ENCODE data around the gene ZNF521. TPM values are rescaled to one million over a fixed set of nuclear protein-coding genes. Genes with fewer than 3 reads are reported as not detected.

Gene ZNF521
- total and polyA plus RNA-seq, 10 of the 15 experiments (the other 5 are each of a cell fraction or from before 2014, with no cell fraction given), result 0.02 to 0.05 (median 0.04) TPM; not detected in 6

GRCh38 chr18:25176518-25177042 is 175.4 kb downstream of the ZNF521 start:
- Histone ChIP-seq H3K27ac (ENCODE audit: control insufficient read depth, insufficient read depth) (no peak overlapping the region), H3K9ac (ENCODE audit: control insufficient read depth, insufficient read depth, low read length) (no peak overlapping the region), H3K4me1 (ENCODE audit: control insufficient read depth, insufficient read depth, low read length) (no peaks in the 10 kb centered on the region), H4K20me1 (ENCODE audit: control insufficient read depth, insufficient read depth) (no peaks in the 10 kb centered on the region), H3K27me3 (replicated peaks in 1 of 2; ENCODE audit: control insufficient read depth in 2 of 2, insufficient read depth in 2 of 2, low read length in 1 of 2) (no peaks in the 10 kb centered on the region), H2AFZ (ENCODE audit: control insufficient read depth, low read depth, low read length) (no peak overlapping the region), H3K9me3 (replicated peaks; ENCODE audit: control insufficient read depth, insufficient read depth, low read length) (no peaks in the 10 kb centered on the region), H3K4me3 (no peak overlapping the region), H3K79me2 (ENCODE audit: control insufficient read depth, insufficient read depth, low read length) (no peaks in the 10 kb centered on the region), H3K4me2 (ENCODE audit: control insufficient read depth, insufficient read depth) (no peak overlapping the region), H3K36me3 (ENCODE audit: control insufficient read depth in 2 of 2, insufficient read depth in 2 of 2, low read length in 1 of 2) (no peaks in the 10 kb centered on the region)
- no peak for FAIRE-seq
- RAD21 ChIA-PET (ENCODE audit: unreplicated experiment), result no interaction called here
- no TSS peak for BruUV-seq (replicated peaks)
- no peak for DNase-seq (ENCODE audit: low read depth, low spot score)
- intact Hi-C loops (cut with micrococcal nuclease; ENCODE audit: unreplicated experiment) (no loop called here), in situ Hi-C loops (cut with MboI) (no loop called here)
- CTCF ChIA-PET, result no interaction called here
- POLR2A ChIA-PET, result no interaction called here
- 65% methylated on average over 19 of the region's 19 CpGs for WGBS (ENCODE audit: insufficient coverage, insufficient replicate concordance, low lambda C conversion rate, missing lambda C conversion rate)
- SMC1A ChIA-PET (ENCODE audit: uncharacterized antibody, unreplicated experiment), result no interaction called here
- no peak for ATAC-seq
- no peak for TF ChIP-seq CBX3 (IDR thresholded peaks at IDR 0.05; ENCODE audit: borderline replicate concordance, low read depth)
- no peak for TF ChIP-seq YBX1 (IDR thresholded peaks at IDR 0.05)
- TF ChIP-seq NKRF (conservative IDR thresholded peaks at IDR 0.05), result no peak
- no peak for TF ChIP-seq ZNF687 (IDR thresholded peaks at IDR 0.05)
- TF ChIP-seq BCL3 (IDR thresholded peaks at IDR 0.05; ENCODE audit: borderline replicate concordance, insufficient read depth, low read depth, low read length, poor library complexity, severe bottlenecking), result no peak
- TF ChIP-seq POLR2AphosphoS2 (IDR thresholded peaks at IDR 0.05; ENCODE audit: low read depth, low read length), result no peak
- no peak for TF ChIP-seq EZH2 (IDR thresholded peaks at IDR 0.05; ENCODE audit: borderline replicate concordance, control insufficient read depth, low read depth, low read length)
- TF ChIP-seq PBX3 (IDR thresholded peaks at IDR 0.05; ENCODE audit: insufficient replicate concordance, low read depth, low read length), result no peak
- TF ChIP-seq GATAD2B (conservative IDR thresholded peaks at IDR 0.05; ENCODE audit: low read depth), result no peak
- no peak for TF ChIP-seq CREB1 (IDR thresholded peaks at IDR 0.05; ENCODE audit: low read depth)
- TF ChIP-seq CBFB (IDR thresholded peaks at IDR 0.05; ENCODE audit: low read depth), result no peak
- no peak for TF ChIP-seq BCL11A (IDR thresholded peaks at IDR 0.05; ENCODE audit: low read depth, low read length)
- no peak for TF ChIP-seq RCOR1 (conservative IDR thresholded peaks at IDR 0.05; ENCODE audit: low read depth, low read length)
- TF ChIP-seq EED (IDR thresholded peaks at IDR 0.05; ENCODE audit: low read depth), result no peak
- no peak for TF ChIP-seq MTA2 (IDR thresholded peaks at IDR 0.05; ENCODE audit: low read depth)
